Glutamatergic neuron (in vitro differentiated cells): ENCODE measurements around the gene PKNOX1. TPM values are rescaled to one million over a fixed set of nuclear protein-coding genes. Genes with fewer than 3 reads are reported as not detected.
"Not testable (repeated sequence)": the region's sequence is repeated elsewhere in the genome, so short reads cannot be mapped to it uniquely, and the experiment has no call there.

Source experiments
- DNase-seq: peaks from one replicate; pipeline ENCODE4 v3.0.0; 2022
- H3K27ac Mint-ChIP-seq: one replicate; pipeline ENCODE4 v1.8.0; 2020; ENCODE audit warnings: mild to moderate bottlenecking, mixed read lengths, inconsistent platforms; ENCODE audit not compliant: unreplicated experiment
- H3K27me3 Mint-ChIP-seq: one replicate; pipeline ENCODE4 v1.8.0; 2020; ENCODE audit warnings: mild to moderate bottlenecking, moderate library complexity, mixed read lengths, inconsistent platforms; ENCODE audit not compliant: unreplicated experiment
- H3K36me3 Mint-ChIP-seq: one replicate; pipeline ENCODE4 v1.8.0; 2020; ENCODE audit warnings: mild to moderate bottlenecking, mixed read lengths, inconsistent platforms; ENCODE audit not compliant: unreplicated experiment
- H3K4me1 Mint-ChIP-seq: one replicate; pipeline ENCODE4 v1.8.0; 2020; ENCODE audit warnings: mild to moderate bottlenecking, low read depth, mixed read lengths, inconsistent platforms; ENCODE audit not compliant: unreplicated experiment
- H3K4me3 Mint-ChIP-seq: one replicate; pipeline ENCODE4 v1.8.0; 2020; ENCODE audit warnings: mild to moderate bottlenecking, mixed read lengths, inconsistent platforms; ENCODE audit not compliant: unreplicated experiment
- H3K9me3 Mint-ChIP-seq: one replicate; pipeline ENCODE4 v1.8.0; 2020; ENCODE audit warnings: mild to moderate bottlenecking, moderate library complexity, mixed read lengths, inconsistent platforms; ENCODE audit not compliant: unreplicated experiment
- long read RNA-seq: library from polyadenylated mRNA; unstranded; transcript quantifications from one replicate; pipeline ENCODE4 v2.0.0, GENCODE V29; 2020; ENCODE audit not compliant: unreplicated experiment
- total RNA-seq: library from RNA; stranded (reverse); fragmentation: NEBNext Ultra II Directional; extraction: Animal tissue kit (Norgen Biotek cat#: 25700); gene quantifications from one replicate; pipeline ENCODE4 v1.2.1, GENCODE V29; 2021; ENCODE audit not compliant: unreplicated experiment
- TF ChIP-seq, protein P1 (sequence below): fragments of 200-600 bp; sonication (generic); IDR thresholded peaks from one replicate; pipeline ENCODE4 v1.5.0; 2021; ENCODE audit not compliant: partially characterized antibody, unreplicated experiment

Gene PKNOX1
- 28.7 TPM for total RNA-seq
- long read RNA-seq, full-length matches to known transcripts, result 8 of 13 reads
- long read RNA-seq, partial matches to known transcripts, result 0 of 13 reads
- long read RNA-seq, other reads (novel, unspliced or antisense), result 5 of 13 reads

DNA sequence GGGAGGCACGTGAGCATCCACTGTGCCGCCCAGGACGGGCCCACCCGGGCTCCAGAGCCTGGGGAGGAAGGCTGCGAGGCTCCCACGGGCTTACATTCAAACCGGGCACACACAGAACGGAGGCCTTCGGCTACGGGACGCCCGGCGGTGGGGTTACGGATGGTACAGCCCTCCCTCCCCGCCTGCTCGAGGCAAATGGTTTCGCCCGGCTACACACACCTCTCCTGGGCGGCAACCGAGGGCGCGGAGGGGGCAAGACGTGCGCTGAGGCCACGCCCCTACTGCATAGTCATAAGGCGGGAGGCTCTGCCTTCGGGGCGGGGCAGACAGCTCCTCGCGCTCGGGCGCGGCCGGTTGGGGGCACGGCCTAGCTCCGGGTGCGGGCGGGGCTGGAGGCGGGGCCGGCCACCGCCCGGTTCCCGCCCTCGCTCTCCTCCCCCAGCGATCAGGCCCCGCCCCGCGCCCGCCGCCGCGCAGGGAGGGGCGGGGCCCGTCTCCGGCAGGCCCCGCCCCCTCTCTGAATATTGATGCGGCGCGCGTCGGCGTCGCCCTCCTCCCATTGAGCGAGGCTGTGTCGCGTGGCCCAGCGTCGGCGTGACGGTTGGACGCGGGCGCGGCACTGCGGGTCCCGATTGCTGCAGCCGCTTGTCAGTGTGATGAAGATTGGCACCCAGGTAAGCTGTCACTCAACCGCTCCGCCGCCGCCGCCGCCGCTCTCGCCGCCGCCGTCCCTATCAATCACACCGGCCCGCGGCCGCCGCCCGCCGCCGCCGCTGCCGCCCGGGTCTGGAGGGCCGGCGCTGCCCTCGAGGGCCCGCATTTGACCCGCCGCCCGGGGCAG, at the start of gene PKNOX1:
Gene PKNOX1 (plus strand): TSS at position 572 of the 841 bp plus-strand sequence. CDS start 29,820 bp downstream, outside the sequence.
- Mint-ChIP-seq H3K4me1 (peaks cover 4% of the 10 kb centered on the region), H3K27me3 (peaks cover 6% of the 10 kb centered on the region), H3K9me3 (peaks cover 4% of the 10 kb centered on the region), H3K4me3 (peak within 1 kb of the TSS; percentile 90), H3K36me3 (peaks cover 18% of the 10 kb centered on the region), H3K27ac (peak within 1 kb of the TSS; percentile 86)
- TF ChIP-seq, protein P1, sequence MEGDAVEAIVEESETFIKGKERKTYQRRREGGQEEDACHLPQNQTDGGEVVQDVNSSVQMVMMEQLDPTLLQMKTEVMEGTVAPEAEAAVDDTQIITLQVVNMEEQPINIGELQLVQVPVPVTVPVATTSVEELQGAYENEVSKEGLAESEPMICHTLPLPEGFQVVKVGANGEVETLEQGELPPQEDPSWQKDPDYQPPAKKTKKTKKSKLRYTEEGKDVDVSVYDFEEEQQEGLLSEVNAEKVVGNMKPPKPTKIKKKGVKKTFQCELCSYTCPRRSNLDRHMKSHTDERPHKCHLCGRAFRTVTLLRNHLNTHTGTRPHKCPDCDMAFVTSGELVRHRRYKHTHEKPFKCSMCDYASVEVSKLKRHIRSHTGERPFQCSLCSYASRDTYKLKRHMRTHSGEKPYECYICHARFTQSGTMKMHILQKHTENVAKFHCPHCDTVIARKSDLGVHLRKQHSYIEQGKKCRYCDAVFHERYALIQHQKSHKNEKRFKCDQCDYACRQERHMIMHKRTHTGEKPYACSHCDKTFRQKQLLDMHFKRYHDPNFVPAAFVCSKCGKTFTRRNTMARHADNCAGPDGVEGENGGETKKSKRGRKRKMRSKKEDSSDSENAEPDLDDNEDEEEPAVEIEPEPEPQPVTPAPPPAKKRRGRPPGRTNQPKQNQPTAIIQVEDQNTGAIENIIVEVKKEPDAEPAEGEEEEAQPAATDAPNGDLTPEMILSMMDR, result no peak
- peak; percentile 99 for DNase-seq

DNA sequence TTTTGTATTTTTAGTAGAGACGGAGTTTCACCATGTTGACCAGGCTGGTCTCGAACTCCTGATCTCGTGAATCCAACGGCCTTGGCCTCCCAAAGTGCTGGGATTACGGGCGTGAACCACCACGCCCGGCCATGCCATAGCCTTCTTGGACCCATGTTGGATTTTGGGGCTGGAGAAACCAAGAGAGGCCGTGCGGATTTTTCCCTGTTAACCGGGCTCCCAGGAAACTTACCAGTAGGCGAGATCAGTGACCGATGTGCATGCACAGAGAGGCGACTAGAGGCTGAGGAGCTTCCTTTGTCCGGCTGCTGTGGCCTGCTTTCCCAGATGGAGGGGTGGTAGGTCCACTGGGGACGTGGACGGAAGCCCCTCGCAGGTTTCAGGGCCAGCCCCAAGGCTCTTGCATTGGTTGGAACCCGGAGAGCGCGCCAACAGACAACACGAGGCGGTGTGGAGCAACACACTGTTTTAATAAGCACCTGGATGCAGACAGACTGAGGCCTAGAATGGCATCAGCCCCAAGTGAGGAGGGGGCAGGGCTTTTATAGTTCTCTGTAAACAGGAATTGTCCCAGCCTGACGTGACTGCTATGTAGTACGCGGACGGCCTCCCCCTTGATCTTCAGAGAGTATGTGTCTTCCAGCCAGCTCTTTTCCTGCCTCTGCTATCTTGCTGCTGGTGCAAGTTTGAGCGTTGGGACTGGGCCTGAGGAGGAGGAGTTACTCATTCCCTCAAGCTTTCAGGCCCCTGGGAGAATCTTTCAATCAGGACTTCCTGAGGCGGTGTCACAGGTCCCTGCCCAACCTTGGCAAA, 49.0 kb upstream of the PKNOX1 start, which contains the start of gene ERVH48-1:
Gene ERVH48-1 (minus strand): TSS at position 517 of the 813 bp plus-strand sequence. CDS start 6,624 bp downstream, outside the sequence.
- TF ChIP-seq, protein P1, result no peak
- no peak within 1 kb of the TSS for H3K27ac Mint-ChIP-seq
- peaks cover 3% of the 10 kb centered on the region for H3K9me3 Mint-ChIP-seq
- DNase-seq, result no peak
- H3K27me3 Mint-ChIP-seq, result peaks cover 5% of the 10 kb centered on the region
- no peaks in the 10 kb centered on the region for H3K36me3 Mint-ChIP-seq
- H3K4me1 Mint-ChIP-seq, result peaks cover 15% of the 10 kb centered on the region
- H3K4me3 Mint-ChIP-seq, result no peak within 1 kb of the TSS

DNA sequence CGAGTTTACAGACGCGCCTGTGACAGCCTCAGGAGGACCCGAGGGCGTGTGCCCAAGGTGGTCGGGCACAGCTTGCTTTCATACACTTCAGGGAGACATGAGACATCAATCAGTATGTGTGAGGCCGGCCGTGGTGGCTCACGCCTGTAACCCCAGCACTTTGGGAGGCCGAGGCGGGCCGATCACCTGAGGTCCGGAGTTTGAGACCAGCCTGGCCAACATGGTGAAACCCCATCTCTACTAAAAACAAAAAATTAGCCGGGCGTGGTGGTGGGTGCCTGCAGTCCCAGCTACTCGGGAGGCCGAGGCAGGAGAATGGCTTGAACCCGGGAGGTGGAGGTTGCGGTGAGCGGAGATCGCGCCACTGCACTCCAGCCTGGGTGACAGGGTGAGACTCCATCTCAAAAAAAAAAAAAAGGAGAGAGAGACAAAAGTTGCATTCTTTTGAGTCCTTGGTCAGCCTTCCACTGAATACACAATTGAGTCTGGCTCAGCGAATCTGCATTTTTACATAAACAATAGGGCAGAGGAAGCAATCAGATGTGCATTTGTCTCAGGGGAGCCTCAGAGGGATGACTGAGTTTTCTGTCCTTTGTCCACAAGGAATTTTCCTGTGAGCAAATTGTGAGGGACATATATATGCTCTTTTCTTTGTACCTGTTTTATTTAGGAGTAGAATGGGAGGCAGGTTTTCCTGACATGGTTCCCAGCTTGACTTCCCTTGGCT, 46.7 kb upstream of the PKNOX1 start:
- not testable (repeated sequence) for H3K36me3 Mint-ChIP-seq, H3K9me3 Mint-ChIP-seq, DNase-seq, H3K27me3 Mint-ChIP-seq
- Mint-ChIP-seq H3K27ac (peak overlapping the region; percentile 73), H3K4me3 (peak overlapping the region; percentile 30), H3K4me1 (peaks cover 20% of the 10 kb centered on the region)

DNA sequence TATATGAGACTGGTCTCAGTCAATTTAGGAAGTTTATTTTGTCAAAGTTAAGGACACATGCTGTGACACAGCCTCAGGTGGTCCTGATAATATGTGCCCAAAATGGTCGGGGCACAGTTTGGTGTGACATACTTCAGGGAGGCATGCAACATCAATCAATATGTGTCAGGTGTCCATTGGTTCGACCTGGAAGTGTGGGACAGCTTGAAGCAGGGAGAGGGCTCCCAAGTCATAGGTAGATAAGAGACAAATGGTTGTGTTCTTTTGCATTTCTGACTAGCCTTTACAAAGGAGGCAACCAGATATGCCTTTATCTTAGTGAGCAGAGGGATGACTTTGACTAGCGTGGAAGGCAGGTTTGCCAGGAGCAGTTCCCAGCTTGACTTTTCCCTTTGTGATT, 44.4 kb upstream of the PKNOX1 start:
- TF ChIP-seq, protein P1, result no peak
- H3K27ac Mint-ChIP-seq, result no peak overlapping the region
- H3K4me3 Mint-ChIP-seq, result no peak overlapping the region
- H3K9me3 Mint-ChIP-seq, result peaks cover 1% of the 10 kb centered on the region
- H3K27me3 Mint-ChIP-seq, result peaks cover 1% of the 10 kb centered on the region
- no peak for DNase-seq
- H3K36me3 Mint-ChIP-seq, result no peaks in the 10 kb centered on the region
- H3K4me1 Mint-ChIP-seq, result peaks cover 12% of the 10 kb centered on the region
